Measurements from ENCODE around the gene SERPINA5.

DNA sequence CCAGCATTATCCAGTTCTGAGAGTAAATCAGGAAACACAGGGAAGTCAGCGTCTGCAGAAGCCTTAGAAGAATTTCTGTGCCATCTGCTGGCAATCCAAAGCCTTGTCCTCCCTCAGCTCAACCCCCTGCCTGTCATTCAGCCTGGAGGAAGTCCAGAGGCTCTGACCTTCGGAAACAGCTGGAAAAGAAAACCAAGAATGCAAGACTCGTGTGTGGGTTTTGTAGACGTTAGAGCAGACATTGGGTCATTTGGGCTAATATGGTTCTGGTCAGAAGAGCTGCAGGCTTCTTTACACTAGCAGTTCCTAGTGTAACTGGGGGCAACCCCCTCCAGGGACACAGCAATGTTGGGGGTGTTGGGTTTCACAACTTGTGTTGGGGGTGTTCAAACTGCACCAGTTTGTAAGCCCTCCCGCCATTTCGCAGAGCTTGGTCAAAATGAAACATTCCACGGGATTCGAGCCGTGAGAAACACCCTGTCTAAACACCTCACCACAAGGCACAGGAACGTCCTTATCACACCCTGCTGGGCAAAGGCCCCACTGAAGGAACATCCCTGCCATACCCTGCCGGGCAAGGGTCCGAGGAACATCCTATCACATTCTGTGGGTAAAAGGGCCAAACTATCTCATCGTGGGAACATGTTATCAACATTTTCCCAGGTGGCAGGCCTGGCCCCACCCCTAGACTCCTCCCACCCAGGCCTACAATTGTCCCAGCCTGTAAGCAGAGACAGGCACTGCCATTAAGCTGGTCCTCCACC lies 41.0 kb upstream of the SERPINA5 start:
- TF ChIP-seq, protein P1, sequence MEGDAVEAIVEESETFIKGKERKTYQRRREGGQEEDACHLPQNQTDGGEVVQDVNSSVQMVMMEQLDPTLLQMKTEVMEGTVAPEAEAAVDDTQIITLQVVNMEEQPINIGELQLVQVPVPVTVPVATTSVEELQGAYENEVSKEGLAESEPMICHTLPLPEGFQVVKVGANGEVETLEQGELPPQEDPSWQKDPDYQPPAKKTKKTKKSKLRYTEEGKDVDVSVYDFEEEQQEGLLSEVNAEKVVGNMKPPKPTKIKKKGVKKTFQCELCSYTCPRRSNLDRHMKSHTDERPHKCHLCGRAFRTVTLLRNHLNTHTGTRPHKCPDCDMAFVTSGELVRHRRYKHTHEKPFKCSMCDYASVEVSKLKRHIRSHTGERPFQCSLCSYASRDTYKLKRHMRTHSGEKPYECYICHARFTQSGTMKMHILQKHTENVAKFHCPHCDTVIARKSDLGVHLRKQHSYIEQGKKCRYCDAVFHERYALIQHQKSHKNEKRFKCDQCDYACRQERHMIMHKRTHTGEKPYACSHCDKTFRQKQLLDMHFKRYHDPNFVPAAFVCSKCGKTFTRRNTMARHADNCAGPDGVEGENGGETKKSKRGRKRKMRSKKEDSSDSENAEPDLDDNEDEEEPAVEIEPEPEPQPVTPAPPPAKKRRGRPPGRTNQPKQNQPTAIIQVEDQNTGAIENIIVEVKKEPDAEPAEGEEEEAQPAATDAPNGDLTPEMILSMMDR (conservative IDR thresholded peaks at IDR 0.05 in 1 of 2, IDR thresholded peaks at IDR 0.05 in 1 of 2; ENCODE audit: low read depth in 1 of 2, low read length in 2 of 2): no peak
- no peak for TF ChIP-seq EZH2 (IDR thresholded peaks at IDR 0.05; ENCODE audit: low read length, missing control alignments)

All from fibroblast of lung (primary cell).